GM21528 (cell line): ENCODE measurements around the gene EPHA5.

Experiments used
- ATAC-seq: cut with Tn5 transposase; IDR thresholded peaks from one replicate; pipeline ENCODE4 v1.9.1; 2021; ENCODE audit warnings: mild to moderate bottlenecking, moderate library complexity; ENCODE audit not compliant: unreplicated experiment, low FRiP score

The EPHA5 gene

GRCh38 chr4:65670331-65671031, at the start of gene EPHA5:
Gene EPHA5, minus strand, starts transcription at chr4:65670489. Its CDS starts 747 bp downstream, at chr4:65669742.
- no peak for ATAC-seq

- ATAC-seq: no peak
Measured at GRCh38 chr4:65719635-65720034, 49.3 kb upstream of the EPHA5 start.

GRCh38 chr4:65698631-65699030, 28.3 kb upstream of the EPHA5 start:
- no peak for ATAC-seq

DNA sequence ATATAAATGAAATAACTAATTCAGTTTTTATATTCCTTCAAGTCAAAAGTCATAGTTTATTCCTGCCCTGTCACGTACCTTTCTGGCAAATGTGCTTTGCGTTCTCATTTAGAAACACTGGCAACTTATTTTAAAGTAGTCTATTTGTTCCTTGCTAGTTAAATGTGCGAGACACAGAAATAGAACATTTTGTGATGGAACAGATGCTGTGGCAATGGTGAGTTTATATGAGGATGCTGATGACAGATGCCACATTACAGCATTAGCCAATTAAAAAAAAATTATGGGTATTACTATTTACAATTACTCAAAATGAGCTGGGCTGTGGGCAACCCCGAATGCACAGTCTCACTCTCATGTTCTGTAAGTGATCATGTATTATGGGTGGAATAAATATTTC, 26.1 kb upstream of the EPHA5 start:
- no peak for ATAC-seq

DNA sequence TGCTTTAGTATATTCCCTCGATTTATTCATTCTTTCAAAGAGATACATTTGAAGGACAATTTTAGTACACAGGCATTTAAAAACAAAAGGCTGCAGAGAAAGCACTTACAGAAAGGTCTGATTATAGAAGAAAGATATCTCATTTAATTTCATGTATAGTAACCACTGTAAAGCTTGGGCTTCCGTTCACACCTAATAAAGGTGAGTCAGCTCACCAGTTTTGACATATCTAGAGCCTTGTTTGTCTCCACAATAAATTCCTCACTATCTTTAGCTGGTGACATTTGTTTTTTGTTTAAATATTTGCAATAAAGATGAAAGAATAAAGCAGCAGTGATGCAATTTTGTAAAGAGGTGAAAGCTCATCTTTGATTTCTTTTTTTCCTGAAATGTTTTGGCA, 1.1 kb upstream of the EPHA5 start:
- no peak for ATAC-seq

- no peak for ATAC-seq
Measured at GRCh38 chr4:65670020-65670330, 314 bp downstream of the EPHA5 start.

DNA sequence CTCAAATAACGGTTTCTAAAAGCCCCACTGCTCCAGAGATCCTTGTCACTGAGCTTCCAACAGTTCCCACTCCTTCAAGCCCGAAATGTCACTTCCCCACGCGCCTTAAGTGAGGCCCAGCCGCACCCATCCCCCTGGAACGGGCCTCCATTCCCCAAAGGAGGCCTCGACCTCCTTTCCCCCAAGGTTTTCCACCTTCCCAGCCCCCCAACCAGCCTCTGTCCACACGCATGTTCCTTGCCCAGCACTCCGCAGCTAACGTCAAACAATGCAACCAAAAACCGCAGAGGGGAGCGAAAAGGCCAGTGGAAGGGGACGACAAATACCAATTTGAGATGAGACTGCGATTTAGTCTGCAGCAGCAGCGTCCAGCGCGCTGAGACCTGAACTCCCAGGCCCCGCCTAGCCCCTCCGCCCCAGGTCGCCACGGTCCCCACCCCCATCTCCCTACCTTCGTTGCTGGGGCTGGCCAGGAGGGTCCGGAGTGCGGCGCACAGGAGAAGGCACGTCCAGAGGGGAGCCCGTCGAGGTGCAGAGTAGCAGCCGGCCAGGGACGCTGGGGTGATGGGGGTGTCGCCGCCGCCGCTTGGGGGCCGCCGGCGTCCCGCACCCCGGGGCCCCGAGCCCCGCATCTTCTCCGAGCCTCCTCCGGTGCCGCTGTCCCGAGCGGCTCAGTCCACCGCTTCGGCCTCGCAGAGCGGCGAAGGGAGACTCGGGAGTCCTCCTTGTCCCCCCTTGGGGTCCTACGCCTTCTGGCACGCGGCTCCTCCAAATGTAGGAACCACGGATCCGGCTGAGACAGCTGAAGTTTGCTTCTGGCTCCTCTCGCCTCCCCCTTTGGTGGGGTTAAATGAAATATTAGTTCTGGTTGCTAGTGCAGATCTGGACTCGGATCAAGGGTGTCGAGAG, 924 bp downstream of the EPHA5 start:
- ATAC-seq: no peak

DNA sequence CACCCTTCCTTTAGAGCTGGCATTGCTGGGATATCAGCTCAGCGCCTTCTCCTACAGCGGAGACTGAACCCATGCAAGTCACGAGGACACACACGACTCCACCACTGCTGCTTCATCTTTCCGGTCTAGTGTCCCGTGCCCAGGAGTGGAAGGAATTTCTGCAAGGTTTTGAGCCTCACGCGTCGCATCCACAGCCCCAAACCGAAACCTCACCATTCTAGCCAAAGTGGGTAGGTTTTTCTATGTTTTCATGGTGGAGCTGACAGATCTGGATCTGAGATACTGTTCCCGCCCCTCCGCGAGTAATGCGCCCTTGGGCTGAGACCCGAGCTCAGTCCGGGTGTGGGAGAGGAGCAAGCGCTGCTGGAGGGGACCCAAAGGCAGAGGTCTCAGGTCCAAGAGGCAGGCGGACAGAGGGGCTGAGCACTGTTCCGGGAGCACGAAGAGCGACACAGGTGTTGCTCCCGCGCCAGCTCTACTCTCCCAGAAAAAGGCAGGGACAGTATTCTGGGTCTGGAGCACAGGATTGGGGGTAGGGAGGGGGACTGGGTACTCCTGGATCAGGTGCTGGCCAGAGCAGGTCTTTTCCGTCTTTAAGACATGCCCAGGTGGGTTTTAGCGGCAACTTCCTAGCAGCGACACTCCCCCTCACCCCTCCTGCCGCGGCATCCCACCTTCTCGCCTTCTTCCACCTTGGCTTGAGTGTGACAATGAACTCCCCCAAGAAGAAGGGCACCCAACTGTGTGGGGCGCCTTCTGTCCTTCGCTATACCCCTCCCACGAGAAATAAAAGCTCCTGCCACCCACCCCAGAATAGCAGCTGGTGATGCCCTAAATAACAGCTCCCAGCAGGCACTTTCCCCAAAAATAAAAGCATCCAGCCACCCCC, 1.8 kb downstream of the EPHA5 start:
- no peak for ATAC-seq

GRCh38 chr4:65667506-65668041, 2.7 kb downstream of the EPHA5 start:
- ATAC-seq: no peak

GRCh38 chr4:65665771-65666523, 4.3 kb downstream of the EPHA5 start:
- ATAC-seq: no peak

GRCh38 chr4:65661471-65661870, 8.8 kb downstream of the EPHA5 start:
- no peak for ATAC-seq

DNA sequence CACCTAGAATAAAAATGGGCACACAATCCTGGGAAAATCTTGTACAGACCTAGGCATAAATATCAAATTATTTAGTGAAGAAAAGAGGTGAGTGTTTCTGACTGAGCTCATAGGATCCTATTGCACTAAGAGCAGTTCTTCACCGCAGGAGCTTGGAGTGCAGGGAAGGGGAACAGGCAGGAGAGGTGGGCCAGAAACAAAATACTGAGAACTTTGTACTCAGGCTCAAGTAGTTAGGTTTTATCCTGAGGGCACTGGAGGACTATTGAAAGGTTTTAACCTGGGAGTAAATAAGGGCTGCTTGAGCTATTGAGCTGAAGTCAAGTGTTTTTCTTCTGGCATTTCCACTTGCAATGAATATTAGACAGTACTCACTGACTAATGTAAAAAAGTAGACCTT, 12.2 kb downstream of the EPHA5 start:
- ATAC-seq: no peak

- no peak for ATAC-seq
Measured at GRCh38 chr4:65656008-65656407, 14.3 kb downstream of the EPHA5 start.

DNA sequence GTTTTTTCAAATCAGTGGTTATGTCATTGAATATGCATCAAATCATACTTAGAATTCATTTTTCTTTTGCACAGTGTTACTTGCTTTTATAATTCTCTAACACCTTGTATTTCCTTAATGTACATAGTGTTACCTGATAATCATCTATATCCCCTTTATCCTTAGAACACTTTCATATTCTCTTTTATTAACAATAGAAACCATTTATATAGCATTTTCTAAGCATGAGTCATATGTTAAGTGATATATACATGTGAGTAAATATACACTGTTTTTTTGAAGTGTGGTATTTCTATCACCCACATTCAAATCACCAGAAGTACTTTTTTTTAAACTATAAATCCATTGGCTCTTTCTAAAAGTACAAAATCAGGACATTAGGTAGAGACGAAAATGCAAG, 15.3 kb downstream of the EPHA5 start:
- ATAC-seq: no peak

DNA sequence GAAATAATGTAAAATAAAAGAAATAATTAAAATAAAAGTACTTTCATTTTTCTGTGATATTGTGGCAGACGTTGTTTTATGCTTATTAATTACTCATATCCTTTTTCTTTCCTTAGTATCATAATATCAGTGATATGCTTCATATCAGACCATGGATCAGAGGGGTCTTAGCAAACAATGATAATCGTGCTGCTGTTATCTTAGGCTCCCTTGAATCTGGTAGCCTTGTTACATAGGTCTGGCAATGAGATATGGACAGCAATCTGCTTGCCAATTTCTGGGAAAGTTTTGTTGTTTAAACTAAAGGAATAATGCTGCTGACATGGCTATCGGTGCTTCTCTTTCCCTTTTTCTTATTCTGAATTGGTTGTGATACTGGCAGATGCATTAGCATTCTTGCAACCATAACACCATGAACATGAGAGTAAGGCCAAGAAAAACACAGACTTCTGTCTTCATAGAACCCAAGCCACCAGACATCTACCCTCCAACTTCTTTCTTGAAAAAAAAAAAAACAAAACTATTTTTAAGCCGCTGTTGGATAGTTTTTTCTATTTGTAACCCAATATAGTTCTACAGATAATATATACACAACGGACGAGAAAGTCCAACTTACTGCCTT, 16.4 kb downstream of the EPHA5 start:
- no peak for ATAC-seq

DNA sequence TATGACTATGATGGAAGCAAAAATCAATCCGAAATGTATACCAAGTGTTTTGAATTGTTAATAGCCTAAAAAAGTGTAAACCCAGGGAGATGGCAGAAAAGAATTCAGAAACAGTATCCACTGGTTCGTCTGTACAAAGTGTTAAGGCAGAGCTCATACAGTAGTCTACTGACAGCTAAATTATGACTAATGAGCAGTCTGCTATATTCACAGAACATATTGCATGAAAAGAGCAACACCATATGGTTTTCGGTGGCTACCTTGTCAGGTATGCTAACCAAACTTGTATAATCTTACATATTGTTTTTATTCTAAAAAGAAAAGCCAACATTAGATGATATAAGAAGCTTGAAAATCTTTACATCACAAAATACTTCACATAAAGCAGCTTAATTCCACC, 18.5 kb downstream of the EPHA5 start:
- ATAC-seq: no peak

GRCh38 chr4:65651031-65651430, 19.3 kb downstream of the EPHA5 start:
- no peak for ATAC-seq

DNA sequence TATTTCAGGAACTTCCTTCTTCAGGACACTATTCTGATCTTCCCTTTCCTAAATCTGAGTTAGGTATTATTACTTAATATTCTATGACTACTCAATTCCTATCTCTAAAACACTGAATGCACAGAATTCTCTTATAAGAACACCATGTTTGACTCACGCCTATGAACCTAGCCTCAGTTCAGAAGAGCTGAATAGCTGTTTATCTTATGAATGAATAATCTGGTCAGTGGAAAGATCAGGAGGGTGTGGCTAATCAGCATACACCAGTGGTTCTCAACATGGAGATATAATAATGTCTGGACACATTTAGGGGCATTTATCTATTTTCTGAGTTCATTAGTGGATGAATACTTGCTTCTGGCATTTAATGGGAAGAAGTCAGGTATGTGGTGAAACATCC, 24.2 kb downstream of the EPHA5 start:
- ATAC-seq: no peak

DNA sequence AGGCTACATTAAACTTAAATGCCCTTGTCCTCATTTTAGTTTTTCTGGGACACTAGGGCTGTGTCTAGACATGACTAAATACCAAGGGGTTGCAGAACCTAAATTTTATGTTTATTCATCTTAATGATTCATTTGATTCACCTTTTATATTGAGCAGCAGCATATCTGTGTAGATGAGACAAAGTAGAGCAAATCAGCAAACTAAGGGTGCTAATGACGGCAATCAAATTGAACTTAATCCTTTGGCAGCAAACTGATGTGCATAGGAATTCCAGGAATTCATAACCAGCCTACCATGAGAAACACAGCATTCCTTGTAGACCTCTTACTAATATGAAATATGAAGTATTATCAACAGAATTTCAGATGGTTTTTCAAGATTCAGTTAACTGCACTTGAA, 25.1 kb downstream of the EPHA5 start:
- ATAC-seq: no peak
